DOHH2 (cell line): Measurements from ENCODE around the gene GPR157.

Experiments
- H3F3A ChIP-seq: fragments of 200-600 bp; sonication (generic), shearing (Covaris generic); 2 replicates; pipeline ENCODE4 v1.6.0; 2016; ENCODE audit warnings: antibody characterized with exemption, mild to moderate bottlenecking; ENCODE audit not compliant: control insufficient read depth, insufficient read depth
- H3K27ac ChIP-seq: fragments of 200-600 bp; sonication (generic); 2 replicates; pipeline ENCODE4 v1.5.1; 2014; ENCODE audit warnings: low read depth, mild to moderate bottlenecking, low read length, moderate library complexity
- H3K27me3 ChIP-seq: fragments of 200-600 bp; sonication (generic); 2 replicates; pipeline ENCODE4 v1.6.1; 2014; ENCODE audit warnings: mild to moderate bottlenecking, low read length, mixed read lengths; ENCODE audit not compliant: control insufficient read depth
- H3K36me3 ChIP-seq: fragments of 200-600 bp; sonication (generic); 2 replicates; pipeline ENCODE4 v1.6.1; 2014; ENCODE audit warnings: mild to moderate bottlenecking, low read length, moderate library complexity, mixed read lengths; ENCODE audit not compliant: control insufficient read depth
- H3K4me1 ChIP-seq: fragments of 200-600 bp; sonication (generic); 2 replicates; pipeline ENCODE4 v1.6.1; 2014; ENCODE audit warnings: mild to moderate bottlenecking, low read length, mixed read lengths; ENCODE audit not compliant: control insufficient read depth
- H3K4me2 ChIP-seq: fragments of 200-600 bp; sonication (generic); 2 replicates; pipeline ENCODE4 v1.6.0; 2014; ENCODE audit warnings: mild to moderate bottlenecking, low read length, moderate library complexity
- H3K4me3 ChIP-seq: fragments of 200-600 bp; sonication (generic); 2 replicates; pipeline ENCODE4 v1.5.1; 2014; ENCODE audit warnings: mild to moderate bottlenecking, low read length, mixed read lengths
- H3K79me2 ChIP-seq: fragments of 200-600 bp; sonication (generic); 2 replicates; pipeline ENCODE4 v1.6.1; 2014; ENCODE audit warnings: mild to moderate bottlenecking, low read length, mixed read lengths; ENCODE audit not compliant: control insufficient read depth
- H3K9me2 ChIP-seq: fragments of 200-600 bp; sonication (generic); replicated peaks from 2 replicates; pipeline ENCODE4 v1.6.1; 2014; ENCODE audit warnings: mild to moderate bottlenecking, low read length, mixed read lengths; ENCODE audit not compliant: control insufficient read depth
- H3K9me3 ChIP-seq: fragments of 200-600 bp; sonication (generic); 2 replicates; pipeline ENCODE4 v1.6.1; 2014; ENCODE audit warnings: antibody characterized with exemption, low read length, mixed read lengths; ENCODE audit not compliant: control insufficient read depth, insufficient read depth
- H4K20me1 ChIP-seq: fragments of 200-600 bp; sonication (generic); 2 replicates; pipeline ENCODE4 v1.6.0; 2014; ENCODE audit warnings: low read depth, mild to moderate bottlenecking, antibody characterized with exemption, low read length, moderate library complexity; ENCODE audit not compliant: control insufficient read depth, insufficient read depth
- EZH2phosphoT487 ChIP-seq: fragments of 200-600 bp; sonication (generic); IDR thresholded peaks from 2 replicates; pipeline ENCODE4 v1.6.1; 2017; ENCODE audit warnings: borderline replicate concordance, mild to moderate bottlenecking, antibody characterized with exemption, low read length, moderate library complexity, mixed read lengths
- TF ChIP-seq, protein P1 (sequence below): fragments of 200-600 bp; sonication (generic); IDR thresholded peaks from one replicate; pipeline ENCODE4 v1.5.1; 2014; ENCODE audit warnings: antibody characterized with exemption, mild to moderate bottlenecking, low read depth, low read length; ENCODE audit not compliant: poor library complexity, severe bottlenecking

GPR157 gene

DNA sequence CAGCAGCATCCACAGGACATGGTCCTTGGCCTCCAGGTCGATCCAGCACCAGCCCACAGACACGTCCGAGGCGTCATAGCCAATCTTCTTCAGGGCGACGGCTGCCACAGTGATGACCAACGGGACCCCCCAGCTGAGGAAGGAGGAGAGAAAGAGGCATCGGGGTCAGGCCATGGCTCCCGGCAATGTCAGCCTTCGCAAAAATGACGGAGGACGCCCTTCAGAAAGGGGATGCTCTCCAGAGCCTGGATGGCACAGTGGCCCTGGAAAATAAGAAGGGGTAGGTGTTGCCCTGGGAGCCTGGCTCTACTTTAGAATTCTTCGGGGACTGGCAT is 17.6 kb downstream of the GPR157 start:
- Histone ChIP-seq H3K36me3 (peaks cover 5% of the 10 kb centered on the region), H3F3A (peaks cover 11% of the 10 kb centered on the region), H3K27me3 (no peaks in the 10 kb centered on the region), H4K20me1 (no peaks in the 10 kb centered on the region), H3K4me1 (peaks cover 16% of the 10 kb centered on the region), H3K4me2 (no peak overlapping the region), H3K9me2 (no peaks in the 10 kb centered on the region), H3K4me3 (no peak overlapping the region), H3K9me3 (no peaks in the 10 kb centered on the region), H3K79me2 (no peaks in the 10 kb centered on the region), H3K27ac (no peak overlapping the region)
- TF ChIP-seq, protein P1, sequence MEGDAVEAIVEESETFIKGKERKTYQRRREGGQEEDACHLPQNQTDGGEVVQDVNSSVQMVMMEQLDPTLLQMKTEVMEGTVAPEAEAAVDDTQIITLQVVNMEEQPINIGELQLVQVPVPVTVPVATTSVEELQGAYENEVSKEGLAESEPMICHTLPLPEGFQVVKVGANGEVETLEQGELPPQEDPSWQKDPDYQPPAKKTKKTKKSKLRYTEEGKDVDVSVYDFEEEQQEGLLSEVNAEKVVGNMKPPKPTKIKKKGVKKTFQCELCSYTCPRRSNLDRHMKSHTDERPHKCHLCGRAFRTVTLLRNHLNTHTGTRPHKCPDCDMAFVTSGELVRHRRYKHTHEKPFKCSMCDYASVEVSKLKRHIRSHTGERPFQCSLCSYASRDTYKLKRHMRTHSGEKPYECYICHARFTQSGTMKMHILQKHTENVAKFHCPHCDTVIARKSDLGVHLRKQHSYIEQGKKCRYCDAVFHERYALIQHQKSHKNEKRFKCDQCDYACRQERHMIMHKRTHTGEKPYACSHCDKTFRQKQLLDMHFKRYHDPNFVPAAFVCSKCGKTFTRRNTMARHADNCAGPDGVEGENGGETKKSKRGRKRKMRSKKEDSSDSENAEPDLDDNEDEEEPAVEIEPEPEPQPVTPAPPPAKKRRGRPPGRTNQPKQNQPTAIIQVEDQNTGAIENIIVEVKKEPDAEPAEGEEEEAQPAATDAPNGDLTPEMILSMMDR, result no peak
- no peak for TF ChIP-seq EZH2phosphoT487

DNA sequence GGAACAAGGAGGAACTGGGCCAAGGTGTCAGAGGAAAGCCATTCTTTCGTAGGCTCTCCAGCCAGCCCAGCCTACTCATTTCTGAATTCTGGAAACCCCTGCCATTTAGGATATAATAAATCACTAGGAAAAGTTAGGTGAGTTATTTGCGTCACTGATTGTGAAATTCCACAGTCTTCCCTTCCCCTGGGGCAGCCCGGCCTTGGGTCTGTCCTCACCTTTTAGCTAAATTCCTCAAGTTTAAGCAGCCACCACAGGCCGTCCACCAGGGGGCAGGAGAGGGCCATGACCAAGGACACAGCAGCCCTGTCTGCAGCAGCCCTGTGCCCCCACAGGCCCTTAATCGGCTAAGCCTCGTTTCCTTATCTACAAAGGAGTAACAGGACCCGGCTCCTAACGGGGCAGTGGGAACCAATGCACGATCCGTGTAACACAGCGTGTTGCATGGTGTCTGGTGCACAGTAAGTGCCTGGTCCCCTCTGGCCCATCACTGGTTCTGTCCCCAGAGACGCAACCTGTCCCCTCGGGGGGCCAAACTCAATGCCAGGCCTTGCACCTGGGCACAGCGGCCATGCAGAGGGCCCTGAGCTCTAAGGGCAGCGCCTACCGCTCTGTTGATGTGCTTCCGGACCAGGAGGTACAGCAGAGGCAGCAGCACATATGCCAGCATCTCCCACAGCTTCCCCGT is 18.1 kb downstream of the GPR157 start:
- TF ChIP-seq, protein P1, result peak; percentile 97
- no peak for TF ChIP-seq EZH2phosphoT487
- Histone ChIP-seq H3K4me2 (no peak overlapping the region), H3K9me3 (no peaks in the 10 kb centered on the region), H3K4me3 (no peak overlapping the region), H3K79me2 (no peaks in the 10 kb centered on the region), H3K27me3 (no peaks in the 10 kb centered on the region), H3K36me3 (peaks cover 5% of the 10 kb centered on the region), H3K9me2 (no peaks in the 10 kb centered on the region), H3K4me1 (peaks cover 15% of the 10 kb centered on the region), H4K20me1 (no peaks in the 10 kb centered on the region), H3K27ac (no peak overlapping the region), H3F3A (peaks cover 10% of the 10 kb centered on the region)

DNA sequence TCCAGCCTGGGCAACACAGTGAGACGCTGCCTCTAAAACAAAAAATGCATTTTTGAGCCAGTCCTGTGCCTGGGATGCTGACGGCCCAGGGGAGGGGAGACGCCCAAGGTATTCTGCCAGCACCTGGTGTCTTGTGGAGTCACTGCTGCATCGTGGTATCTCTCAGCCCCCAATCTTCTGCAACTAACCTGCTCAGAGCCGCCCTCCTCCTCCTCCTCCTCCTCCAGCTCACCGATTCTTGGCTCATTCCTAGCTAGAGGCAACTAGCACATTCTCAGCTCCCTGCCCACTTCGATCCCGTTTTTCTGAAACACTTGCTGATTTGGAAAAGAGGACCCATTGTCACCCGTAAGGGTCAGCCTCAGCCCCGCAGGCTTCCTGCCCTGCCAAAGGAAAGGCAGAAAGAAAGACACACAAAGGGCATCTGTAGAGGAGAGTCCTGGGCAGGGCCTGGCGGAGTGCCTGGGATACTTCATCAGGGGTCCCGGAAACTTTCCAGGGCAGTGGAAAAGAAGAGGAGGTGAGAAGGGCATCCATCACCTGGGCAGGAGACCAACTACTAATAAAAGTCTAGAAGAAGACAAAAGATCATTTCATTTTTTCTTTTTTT is 20.7 kb downstream of the GPR157 start:
- H4K20me1 ChIP-seq, result no peaks in the 10 kb centered on the region
- no peak overlapping the region for H3K27ac ChIP-seq
- H3K4me3 ChIP-seq, result no peak overlapping the region
- peaks cover 6% of the 10 kb centered on the region for H3K4me1 ChIP-seq
- no peaks in the 10 kb centered on the region for H3K79me2 ChIP-seq
- no peak for TF ChIP-seq EZH2phosphoT487
- TF ChIP-seq, protein P1, result no peak
- H3K9me2 ChIP-seq, result no peaks in the 10 kb centered on the region
- no peaks in the 10 kb centered on the region for H3K9me3 ChIP-seq
- H3K36me3 ChIP-seq, result peaks cover 5% of the 10 kb centered on the region
- no peak overlapping the region for H3K4me2 ChIP-seq
- no peaks in the 10 kb centered on the region for H3F3A ChIP-seq
- H3K27me3 ChIP-seq, result no peaks in the 10 kb centered on the region
